ENCODE measurements around the gene MEFV.
A peak's percentile ranks its signal among the peaks of the same experiment; 100 is the strongest.

The MEFV gene

DNA sequence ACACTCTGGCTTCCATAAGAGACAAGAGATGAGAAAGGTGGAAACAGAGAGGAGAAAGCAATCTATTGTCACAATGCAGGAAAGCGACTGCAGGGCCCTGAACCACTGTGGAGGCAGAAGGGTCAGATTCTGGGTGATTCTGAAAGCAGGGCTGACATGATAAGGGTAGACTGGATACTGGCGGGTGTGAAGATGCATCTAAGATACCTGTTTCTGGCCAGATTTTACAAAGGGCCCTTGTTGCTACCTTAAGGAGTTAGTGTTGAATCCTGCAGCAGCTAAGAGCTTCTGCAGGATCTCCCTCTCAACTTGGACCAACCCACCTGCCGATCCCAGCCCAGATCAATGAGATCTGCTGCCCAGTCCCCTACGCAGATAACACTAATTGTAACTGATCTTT, 6.1 kb upstream of the MEFV start:
- no peak for DNase-seq
- no peaks in the 10 kb centered on the region for H3K36me3 ChIP-seq (replicated peaks)
- H3K27me3 ChIP-seq (replicated peaks) = no peaks in the 10 kb centered on the region
- H3K4me3 ChIP-seq (ENCODE audit: low read depth, low read length) = no peak overlapping the region
- no peak overlapping the region for H3K27ac ChIP-seq
- TF ChIP-seq, protein P1, sequence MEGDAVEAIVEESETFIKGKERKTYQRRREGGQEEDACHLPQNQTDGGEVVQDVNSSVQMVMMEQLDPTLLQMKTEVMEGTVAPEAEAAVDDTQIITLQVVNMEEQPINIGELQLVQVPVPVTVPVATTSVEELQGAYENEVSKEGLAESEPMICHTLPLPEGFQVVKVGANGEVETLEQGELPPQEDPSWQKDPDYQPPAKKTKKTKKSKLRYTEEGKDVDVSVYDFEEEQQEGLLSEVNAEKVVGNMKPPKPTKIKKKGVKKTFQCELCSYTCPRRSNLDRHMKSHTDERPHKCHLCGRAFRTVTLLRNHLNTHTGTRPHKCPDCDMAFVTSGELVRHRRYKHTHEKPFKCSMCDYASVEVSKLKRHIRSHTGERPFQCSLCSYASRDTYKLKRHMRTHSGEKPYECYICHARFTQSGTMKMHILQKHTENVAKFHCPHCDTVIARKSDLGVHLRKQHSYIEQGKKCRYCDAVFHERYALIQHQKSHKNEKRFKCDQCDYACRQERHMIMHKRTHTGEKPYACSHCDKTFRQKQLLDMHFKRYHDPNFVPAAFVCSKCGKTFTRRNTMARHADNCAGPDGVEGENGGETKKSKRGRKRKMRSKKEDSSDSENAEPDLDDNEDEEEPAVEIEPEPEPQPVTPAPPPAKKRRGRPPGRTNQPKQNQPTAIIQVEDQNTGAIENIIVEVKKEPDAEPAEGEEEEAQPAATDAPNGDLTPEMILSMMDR (IDR thresholded peaks at IDR 0.05; ENCODE audit: low read depth, low read length, missing control alignments) = no peak
- in situ Hi-C loops (cut with HindIII; ENCODE audit: low pct_ligation_motif_present, low sequenced_read_pairs) = no loop called here

DNA sequence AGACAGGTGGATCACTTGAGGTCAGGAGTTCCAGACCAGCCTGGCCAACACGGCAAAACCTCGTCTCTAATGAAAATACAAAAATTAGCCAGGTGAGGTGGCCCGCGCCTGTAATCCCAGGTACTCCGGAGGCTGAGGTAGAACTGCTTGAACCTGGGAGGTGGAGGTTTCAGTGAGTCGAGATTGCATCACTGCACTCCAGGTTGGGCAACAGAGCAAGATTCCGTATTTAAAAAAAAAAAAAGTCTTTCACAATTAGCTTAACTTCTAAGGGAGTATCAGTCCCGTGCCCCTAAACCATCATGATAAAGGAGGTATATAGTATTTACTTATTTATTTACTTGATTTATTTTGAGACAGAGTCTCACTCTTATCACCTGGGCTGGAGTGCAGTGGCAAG, 3.4 kb upstream of the MEFV start:
- no peak overlapping the region for H3K27ac ChIP-seq
- TF ChIP-seq, protein P1 (IDR thresholded peaks at IDR 0.05; ENCODE audit: low read depth, low read length, missing control alignments) = no peak
- no peak overlapping the region for H3K4me3 ChIP-seq (ENCODE audit: low read depth, low read length)
- DNase-seq = no peak
- in situ Hi-C loops (cut with HindIII; ENCODE audit: low pct_ligation_motif_present, low sequenced_read_pairs) = no loop called here
- no peaks in the 10 kb centered on the region for H3K27me3 ChIP-seq (replicated peaks)
- H3K36me3 ChIP-seq (replicated peaks) = no peaks in the 10 kb centered on the region

DNA sequence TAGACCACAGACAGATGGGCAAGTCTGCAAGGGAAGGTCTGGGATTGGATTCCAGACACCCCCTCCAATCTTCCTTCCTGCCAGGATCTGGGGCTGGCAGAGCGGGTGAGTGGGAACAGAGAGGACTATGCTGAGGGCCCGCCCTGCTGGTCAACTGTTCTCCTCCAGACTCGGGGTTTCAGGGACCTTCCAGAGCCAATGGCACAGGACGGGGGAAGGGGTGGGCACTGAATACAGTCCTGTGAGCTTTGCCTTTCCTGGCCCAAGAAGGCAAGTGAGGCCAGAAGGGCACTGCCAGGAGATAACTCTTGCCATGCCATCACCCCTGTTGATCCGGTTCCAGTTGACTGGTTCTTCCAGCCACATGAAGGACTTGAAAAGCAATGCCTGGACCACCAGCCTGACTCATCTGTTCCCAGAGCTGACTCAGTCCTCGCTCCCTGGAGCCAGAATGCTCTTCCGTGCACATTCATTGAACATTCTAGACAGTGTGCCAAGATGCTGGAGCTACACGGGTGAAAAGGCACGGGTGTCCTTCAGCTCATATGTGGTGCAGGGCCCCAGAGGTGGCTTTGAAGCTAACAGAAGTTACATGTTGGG, 533 bp upstream of the MEFV start:
- peak; percentile 10 for DNase-seq
- in situ Hi-C loops (cut with HindIII; ENCODE audit: low pct_ligation_motif_present, low sequenced_read_pairs) = no loop called here
- no peak overlapping the region for H3K27ac ChIP-seq
- TF ChIP-seq, protein P1 (IDR thresholded peaks at IDR 0.05; ENCODE audit: low read depth, low read length, missing control alignments) = no peak
- no peaks in the 10 kb centered on the region for H3K27me3 ChIP-seq (replicated peaks)
- no peaks in the 10 kb centered on the region for H3K36me3 ChIP-seq (replicated peaks)
- H3K4me3 ChIP-seq (ENCODE audit: low read depth, low read length) = no peak overlapping the region

DNA sequence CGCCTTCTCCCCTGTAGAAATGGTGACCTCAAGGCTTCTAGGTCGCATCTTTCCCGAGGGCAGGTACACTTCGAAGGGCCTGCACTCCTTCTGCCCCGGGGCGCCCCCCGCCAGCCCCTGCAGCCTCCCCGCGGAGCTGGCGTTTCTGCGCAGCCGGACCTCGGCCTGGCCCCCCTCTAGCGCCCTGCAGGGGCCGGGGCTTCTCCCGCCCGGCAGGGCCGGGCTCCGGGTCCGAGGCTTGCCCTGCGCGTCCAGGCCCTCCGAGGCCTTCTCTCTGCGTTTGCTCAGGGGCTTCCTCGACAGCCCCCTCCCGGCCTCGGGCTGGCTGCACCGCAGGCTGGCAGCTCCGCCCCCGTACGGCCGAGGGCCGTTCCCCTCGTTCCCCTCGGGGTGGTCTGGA, 2.1 kb downstream of the MEFV start:
- in situ Hi-C loops (cut with HindIII; ENCODE audit: low pct_ligation_motif_present, low sequenced_read_pairs) = no loop called here
- H3K27me3 ChIP-seq (replicated peaks) = no peaks in the 10 kb centered on the region
- no peak overlapping the region for H3K27ac ChIP-seq
- H3K36me3 ChIP-seq (replicated peaks) = no peaks in the 10 kb centered on the region
- TF ChIP-seq, protein P1 (IDR thresholded peaks at IDR 0.05; ENCODE audit: low read depth, low read length, missing control alignments) = no peak
- H3K4me3 ChIP-seq (ENCODE audit: low read depth, low read length) = no peak overlapping the region
- no peak for DNase-seq

DNA sequence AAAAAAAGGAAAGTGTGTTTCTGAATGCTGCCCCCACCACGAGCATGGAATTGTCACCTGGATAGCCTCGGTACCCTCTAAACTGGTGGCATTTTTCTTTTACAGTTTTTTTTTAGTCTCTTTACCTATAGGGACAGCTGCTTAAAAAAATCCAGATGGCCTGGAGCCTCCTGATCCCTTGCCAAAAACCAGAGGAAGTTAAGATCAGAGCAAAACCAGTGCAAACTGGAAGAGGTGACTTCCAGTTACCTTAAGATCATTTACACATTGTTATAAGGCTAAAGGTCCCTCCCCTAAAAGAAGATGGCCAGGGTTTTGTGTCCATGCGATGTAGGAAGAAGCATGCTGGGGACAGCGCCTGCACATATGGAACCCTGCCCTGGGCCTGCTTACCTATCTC, 3.5 kb downstream of the MEFV start:
- H3K4me3 ChIP-seq (ENCODE audit: low read depth, low read length) = no peak overlapping the region
- no peaks in the 10 kb centered on the region for H3K36me3 ChIP-seq (replicated peaks)
- no peaks in the 10 kb centered on the region for H3K27me3 ChIP-seq (replicated peaks)
- no peak for DNase-seq
- in situ Hi-C loops (cut with HindIII; ENCODE audit: low pct_ligation_motif_present, low sequenced_read_pairs) = no loop called here
- H3K27ac ChIP-seq = no peak overlapping the region
- TF ChIP-seq, protein P1 (IDR thresholded peaks at IDR 0.05; ENCODE audit: low read depth, low read length, missing control alignments) = no peak

DNA sequence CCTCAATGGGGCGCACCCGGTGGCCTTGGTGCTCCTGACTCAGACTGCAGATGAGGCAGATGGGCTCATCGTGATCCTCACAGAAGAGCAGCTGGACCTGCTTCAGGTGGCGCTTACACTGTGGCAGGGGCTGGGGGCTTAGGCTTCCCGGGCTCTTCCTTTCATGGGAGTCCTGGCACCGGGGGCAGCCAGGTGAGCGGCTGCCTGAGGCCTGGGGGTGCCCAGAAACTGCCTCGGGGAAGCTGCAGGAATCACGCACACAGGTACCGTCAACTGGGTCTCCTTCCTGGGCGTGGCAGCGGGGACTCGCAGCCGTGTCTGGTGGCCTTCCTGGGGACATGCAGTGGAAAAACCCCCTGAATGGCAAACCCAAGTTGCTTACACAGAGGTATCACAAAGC, 7.0 kb downstream of the MEFV start:
- TF ChIP-seq, protein P1 (IDR thresholded peaks at IDR 0.05; ENCODE audit: low read depth, low read length, missing control alignments) = no peak
- Histone ChIP-seq H3K27me3 (replicated peaks) (no peaks in the 10 kb centered on the region), H3K4me3 (ENCODE audit: low read depth, low read length) (no peak overlapping the region), H3K27ac (no peak overlapping the region), H3K36me3 (replicated peaks) (no peaks in the 10 kb centered on the region)
- in situ Hi-C loops (cut with HindIII; ENCODE audit: low pct_ligation_motif_present, low sequenced_read_pairs) = no loop called here
- no peak for DNase-seq
